Caco-2 (cell line): ENCODE measurements around the gene ESPL1. TPM values are rescaled to one million over a fixed set of nuclear protein-coding genes. Genes with fewer than 3 reads are reported as not detected.

Experiments
- BruUV-seq: library from RNA; stranded (reverse); fragments of 400-500 nt; replicated peaks from 2 replicates; lab custom pipeline; 2021; lab: Mats Ljungman, UMichigan
- CTCF ChIA-PET: fragments of 300-600 bp; sonication (Branson Sonifier 250); formaldehyde crosslinking; loops from one replicate; lab custom pipeline; 2022; ENCODE audit warnings: antibody characterized with exemption; lab: Charles Lee
- POLR2A ChIA-PET: fragments of 300-600 bp; sonication (Branson Sonifier 250); formaldehyde crosslinking; loops from one replicate; lab custom pipeline; 2022; ENCODE audit warnings: antibody characterized with exemption; lab: Charles Lee
- DNase-seq, 2 experiments: peaks; one replicate each; pipeline versions ENCODE4 v3.0.0 to v3.0.0-alpha.2; 2020 to 2022
- H3K27me3 ChIP-seq: replicated peaks from 2 replicates; pipeline ENCODE4 v1.6.0; 2011; ENCODE audit warnings: low read length; ENCODE audit not compliant: control insufficient read depth, insufficient read depth
- H3K36me3 ChIP-seq: 2 replicates; pipeline ENCODE4 v1.5.1; 2011; ENCODE audit warnings: low read length; ENCODE audit not compliant: control insufficient read depth, insufficient read depth
- H3K4me1 ChIP-seq: fragments of 250-450 bp; sonication (Bioruptor Pico); 2 replicates; pipeline ENCODE4 v1.5.1; 2020; ENCODE audit warnings: mild to moderate bottlenecking
- H3K4me3 ChIP-seq: 2 replicates; pipeline ENCODE4 v1.5.1; 2011; ENCODE audit warnings: low read depth, mild to moderate bottlenecking, control low read depth, low read length
- H3K9me3 ChIP-seq: fragments of 250-450 bp; sonication (Bioruptor Pico); 2 replicates; pipeline ENCODE4 v1.5.1; 2020; ENCODE audit warnings: mild to moderate bottlenecking, moderate library complexity
- H3K27ac Mint-ChIP-seq: one replicate; pipeline ENCODE4 v1.8.0; 2022; ENCODE audit warnings: mixed read lengths; ENCODE audit not compliant: unreplicated experiment
- H3K27me3 Mint-ChIP-seq: one replicate; pipeline ENCODE4 v1.8.0; 2022; ENCODE audit warnings: mixed read lengths; ENCODE audit not compliant: insufficient read depth, unreplicated experiment
- H3K36me3 Mint-ChIP-seq: one replicate; pipeline ENCODE4 v1.8.0; 2022; ENCODE audit warnings: mild to moderate bottlenecking, mixed read lengths; ENCODE audit not compliant: insufficient read depth, unreplicated experiment
- H3K4me1 Mint-ChIP-seq: one replicate; pipeline ENCODE4 v1.8.0; 2022; ENCODE audit warnings: low read depth, mixed read lengths; ENCODE audit not compliant: unreplicated experiment
- H3K4me3 Mint-ChIP-seq: one replicate; pipeline ENCODE4 v1.8.0; 2022; ENCODE audit warnings: mild to moderate bottlenecking, moderate library complexity, mixed read lengths; ENCODE audit not compliant: unreplicated experiment
- H3K9me3 Mint-ChIP-seq: one replicate; pipeline ENCODE4 v1.8.0; 2022; ENCODE audit warnings: mixed read lengths; ENCODE audit not compliant: unreplicated experiment
- CTCF ChIP-seq, 2 experiments: fragments of 200-600 bp in 1 of 2; IDR thresholded peaks; 1 replicate in 1 of 2; 2 replicates in 1 of 2; pipeline versions ENCODE4 v1.5.1 to v1.8.0; 2011 to 2022; ENCODE audit warnings: antibody characterized with exemption in 1 of 2, control low read depth in 1 of 2, inconsistent platforms in 1 of 2, low read depth in 1 of 2, low read length in 1 of 2, mild to moderate bottlenecking in 1 of 2, moderate library complexity in 1 of 2; ENCODE audit not compliant: insufficient read depth in 1 of 2, severe bottlenecking in 1 of 2, unreplicated experiment in 1 of 2
- intact Hi-C: fragments of 100-400 bp; cut with micrococcal nuclease; formaldehyde crosslinking; loops from one replicate; pipeline ENCODE4 v1.10.0; 2022; ENCODE audit not compliant: unreplicated experiment
- total RNA-seq: library from RNA; stranded (reverse); gene quantifications from 2 replicates; pipeline ENCODE4 v1.2.3, GENCODE V29; 2022

Gene ESPL1
- total RNA-seq, 1 experiment from 2014 or later = 32.3 TPM

GRCh38 chr12:53268630-53269562 lies 797 bp downstream of the ESPL1 start:
- peaks cover 9% of the 10 kb centered on the region for H3K4me1 Mint-ChIP-seq
- H3K9me3 Mint-ChIP-seq = no peaks in the 10 kb centered on the region
- BruUV-seq = TSS peak; percentile 81
- no peaks in the 10 kb centered on the region for H3K27me3 Mint-ChIP-seq
- intact Hi-C loops = loop anchor here (1.0 kb wide), 1 partner anchor 56 kb away; no protein-coding TSS in a partner anchor
- H3K36me3 Mint-ChIP-seq = peaks cover 18% of the 10 kb centered on the region
- POLR2A ChIA-PET = interaction anchor here (0.6 to 1.4 kb wide), 4 partner anchors 9 to 88 kb away, joined by 3 to 6 read pairs (median 4); partner anchors contain the start of genes CSAD and ZNF740
- Histone ChIP-seq H3K4me1 (no peaks in the 10 kb centered on the region), H3K27me3 (no peaks in the 10 kb centered on the region), H3K9me3 (no peaks in the 10 kb centered on the region), H3K36me3 (no peaks in the 10 kb centered on the region), H3K4me3 (peak overlapping the region; percentile 75)
- peak overlapping the region; percentile 92 for H3K27ac Mint-ChIP-seq
- TF ChIP-seq CTCF (IDR thresholded peaks at IDR 0.05; ENCODE audit: insufficient read depth in 1 of 2, low read depth in 1 of 2, low read length in 1 of 2, severe bottlenecking in 1 of 2, unreplicated experiment in 1 of 2) = no peak
- H3K4me3 Mint-ChIP-seq = peak overlapping the region; percentile 99
- no peak for DNase-seq
- CTCF ChIA-PET = interaction anchor here (1.3 to 3.0 kb wide), 5 partner anchors 52 to 84 kb away, joined by 3 to 13 read pairs (median 8); partner anchors contain the start of gene AAAS

DNA sequence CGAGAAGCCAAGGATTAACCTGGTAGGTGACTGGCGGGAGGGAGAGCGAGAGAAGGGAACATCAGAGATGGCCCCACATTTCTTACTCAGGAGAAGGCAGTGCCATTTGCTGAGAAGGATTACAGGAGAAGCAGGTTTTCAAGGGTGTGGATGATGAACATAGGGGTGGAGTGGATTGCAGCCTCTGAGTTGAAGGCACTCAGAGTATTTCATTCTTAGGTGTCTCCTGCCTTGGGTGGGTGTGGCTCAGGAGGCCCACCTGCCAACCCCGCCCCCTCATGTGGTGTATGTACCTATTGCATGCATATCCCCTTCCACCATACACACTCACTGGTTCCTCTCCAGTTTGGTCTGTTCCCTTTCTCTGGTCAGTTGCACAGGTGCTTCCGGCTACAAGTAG lies 6.3 kb downstream of the ESPL1 start:
- Histone ChIP-seq H3K9me3 (no peaks in the 10 kb centered on the region), H3K4me1 (no peaks in the 10 kb centered on the region), H3K4me3 (no peak overlapping the region), H3K36me3 (no peaks in the 10 kb centered on the region; the same call in 1 of the 2 replicates), H3K27me3 (no peaks in the 10 kb centered on the region)
- Mint-ChIP-seq H3K9me3 (no peaks in the 10 kb centered on the region), H3K36me3 (peaks cover 23% of the 10 kb centered on the region), H3K4me1 (no peaks in the 10 kb centered on the region), H3K27me3 (no peaks in the 10 kb centered on the region), H3K27ac (no peak overlapping the region), H3K4me3 (no peak overlapping the region)
- no TSS peak for BruUV-seq
- DNase-seq = peak in 1 of 2 experiments; percentile 29
- intact Hi-C loops = no loop called here
- TF ChIP-seq CTCF (IDR thresholded peaks at IDR 0.05; ENCODE audit: insufficient read depth in 1 of 2, low read depth in 1 of 2, low read length in 1 of 2, severe bottlenecking in 1 of 2, unreplicated experiment in 1 of 2) = no peak
- ChIA-PET POLR2A (no interaction called here), CTCF (no interaction called here)

DNA sequence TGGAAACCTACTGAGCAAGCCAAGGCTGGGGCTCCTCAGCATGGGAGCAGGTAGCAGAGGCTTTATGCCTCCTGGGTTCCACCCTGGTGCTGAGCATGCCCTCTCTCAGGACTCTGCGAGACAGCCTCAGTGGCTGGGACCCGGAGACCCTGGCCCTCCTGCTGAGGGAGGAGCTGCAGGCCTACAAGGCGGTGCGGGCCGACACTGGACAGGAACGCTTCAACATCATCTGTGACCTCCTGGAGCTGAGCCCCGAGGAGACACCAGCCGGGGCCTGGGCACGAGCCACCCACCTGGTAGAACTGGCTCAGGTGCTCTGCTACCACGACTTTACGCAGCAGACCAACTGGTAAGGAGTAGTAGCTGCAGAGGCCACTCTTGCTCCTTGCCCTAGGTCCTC lies 8.4 kb downstream of the ESPL1 start:
- Histone ChIP-seq H3K9me3 (no peaks in the 10 kb centered on the region), H3K27me3 (no peaks in the 10 kb centered on the region), H3K36me3 (no peaks in the 10 kb centered on the region; the same call in 1 of the 2 replicates), H3K4me3 (no peak overlapping the region), H3K4me1 (no peaks in the 10 kb centered on the region)
- TF ChIP-seq CTCF (IDR thresholded peaks at IDR 0.05; ENCODE audit: insufficient read depth in 1 of 2, low read depth in 1 of 2, low read length in 1 of 2, severe bottlenecking in 1 of 2, unreplicated experiment in 1 of 2) = no peak
- Mint-ChIP-seq H3K27ac (no peak overlapping the region), H3K27me3 (no peaks in the 10 kb centered on the region), H3K4me1 (no peaks in the 10 kb centered on the region), H3K36me3 (peaks cover 21% of the 10 kb centered on the region), H3K4me3 (no peak overlapping the region), H3K9me3 (no peaks in the 10 kb centered on the region)
- intact Hi-C loops = no loop called here
- no TSS peak for BruUV-seq
- ChIA-PET POLR2A (no interaction called here), CTCF (no interaction called here)
- no peak for DNase-seq
